Measurements from ENCODE around the gene AHNAK2.
"Not testable (repeated sequence)": the region's sequence is repeated elsewhere in the genome, so short reads cannot be mapped to it uniquely, and the experiment has no call there.

Gene AHNAK2

DNA sequence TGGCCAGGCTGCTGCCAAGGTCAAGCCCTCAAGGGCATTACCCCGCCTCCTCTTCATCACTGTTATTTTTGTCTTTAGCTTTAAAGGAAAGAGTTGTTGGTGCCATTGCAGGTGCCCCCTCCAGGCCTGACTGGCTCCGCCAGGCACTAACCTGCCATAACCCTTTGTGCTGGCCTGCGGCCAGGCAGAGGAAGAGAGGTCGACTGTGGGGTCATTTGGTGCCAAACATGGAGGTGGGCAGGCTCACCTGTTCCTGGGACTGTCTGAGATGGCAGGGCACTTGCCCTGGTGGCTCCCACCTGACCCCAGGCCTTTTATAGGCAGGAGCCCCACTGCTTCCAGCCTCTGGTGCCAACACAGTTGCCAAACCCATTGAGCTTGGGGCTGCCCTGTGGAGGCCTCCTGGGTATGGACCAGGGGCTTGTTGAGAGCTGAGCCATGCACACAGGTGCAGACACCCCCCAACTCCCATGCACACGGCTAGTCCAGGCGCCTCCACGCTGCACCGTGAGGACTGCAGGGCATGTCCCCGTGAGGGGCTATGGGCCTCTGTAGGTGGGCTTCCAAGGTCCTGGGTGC is 82.9 kb downstream of the AHNAK2 start:
- no peak for DNase-seq

DNA sequence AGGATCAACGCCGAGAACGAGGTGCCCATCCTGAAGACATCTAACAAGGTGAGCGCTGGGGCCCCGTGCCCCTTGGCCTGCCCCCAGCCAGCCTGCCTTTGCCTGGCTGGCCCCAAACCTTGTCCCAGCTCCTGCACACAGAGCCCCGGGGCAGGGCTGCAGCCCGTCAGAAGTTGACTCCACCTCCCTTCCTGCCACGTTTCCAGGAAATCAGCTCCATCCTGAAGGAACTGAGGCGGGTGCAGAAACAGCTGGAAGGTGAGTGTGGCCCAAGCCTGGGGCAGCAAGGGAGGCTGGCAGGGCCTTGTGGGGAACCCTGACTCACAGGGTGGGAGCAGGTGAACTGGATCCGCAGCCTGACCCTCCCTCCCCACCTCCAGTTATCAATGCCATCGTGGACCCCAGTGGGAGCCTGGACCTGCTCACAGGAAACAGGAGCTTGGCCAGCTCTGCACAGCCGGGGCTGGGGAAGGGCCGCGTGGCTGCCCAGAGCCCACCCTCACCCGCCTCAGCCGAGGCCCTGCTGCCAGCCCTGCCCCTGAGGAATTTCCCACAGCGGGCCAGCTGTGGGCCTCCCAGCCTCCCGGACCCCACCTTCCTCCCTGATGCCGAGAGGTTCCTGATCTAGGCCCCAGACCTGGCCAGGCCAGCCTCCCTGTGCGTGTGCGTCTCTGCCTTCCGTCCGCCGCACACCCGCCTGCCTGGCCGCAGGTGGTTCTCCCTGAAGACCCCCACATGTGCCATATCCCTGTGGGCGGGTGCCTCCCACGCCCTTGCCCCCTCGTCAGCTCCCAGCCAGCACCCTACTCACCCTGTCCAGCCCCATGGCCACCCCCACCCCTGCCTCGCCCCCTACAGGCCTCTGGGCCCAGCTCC is 83.6 kb downstream of the AHNAK2 start:
- DNase-seq, result no peak

DNA sequence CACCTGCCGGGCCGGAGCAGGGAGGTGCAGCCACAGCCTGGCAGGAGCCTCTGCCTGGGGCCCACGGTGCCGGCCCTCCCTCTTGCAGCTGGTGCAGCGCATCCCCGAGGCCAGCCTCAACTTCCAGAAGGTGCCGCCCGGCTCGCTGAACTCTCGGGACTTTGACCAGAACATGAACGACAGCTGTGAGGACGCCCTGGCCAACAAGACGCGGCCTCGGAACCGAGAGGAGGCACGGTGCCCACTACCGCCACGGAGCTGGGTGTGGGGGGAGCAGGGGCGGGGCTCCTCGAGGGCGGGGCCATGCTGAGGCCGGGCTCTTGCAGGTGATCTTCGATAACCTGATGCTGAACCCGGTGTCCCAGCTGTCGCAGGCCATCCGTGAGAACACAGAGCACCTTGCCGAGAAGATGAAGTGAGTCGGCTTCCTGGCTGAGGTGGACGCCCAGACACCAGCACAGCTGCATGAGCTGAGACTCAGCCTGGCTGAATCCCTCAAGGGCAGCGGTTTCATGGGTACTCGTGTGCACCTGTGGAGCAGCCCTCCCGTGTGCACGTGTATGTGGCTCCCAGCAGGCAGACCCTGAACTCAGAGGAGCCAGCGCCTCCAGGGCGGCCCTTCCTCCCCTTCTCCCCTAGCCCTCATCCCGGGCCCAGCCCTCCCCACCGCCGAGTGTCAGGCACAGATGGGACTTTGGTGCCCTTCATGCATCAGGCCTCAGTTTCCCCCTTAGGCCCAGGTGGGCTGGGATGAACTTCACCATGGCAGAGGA is 84.6 kb downstream of the AHNAK2 start:
- DNase-seq, result no peak

DNA sequence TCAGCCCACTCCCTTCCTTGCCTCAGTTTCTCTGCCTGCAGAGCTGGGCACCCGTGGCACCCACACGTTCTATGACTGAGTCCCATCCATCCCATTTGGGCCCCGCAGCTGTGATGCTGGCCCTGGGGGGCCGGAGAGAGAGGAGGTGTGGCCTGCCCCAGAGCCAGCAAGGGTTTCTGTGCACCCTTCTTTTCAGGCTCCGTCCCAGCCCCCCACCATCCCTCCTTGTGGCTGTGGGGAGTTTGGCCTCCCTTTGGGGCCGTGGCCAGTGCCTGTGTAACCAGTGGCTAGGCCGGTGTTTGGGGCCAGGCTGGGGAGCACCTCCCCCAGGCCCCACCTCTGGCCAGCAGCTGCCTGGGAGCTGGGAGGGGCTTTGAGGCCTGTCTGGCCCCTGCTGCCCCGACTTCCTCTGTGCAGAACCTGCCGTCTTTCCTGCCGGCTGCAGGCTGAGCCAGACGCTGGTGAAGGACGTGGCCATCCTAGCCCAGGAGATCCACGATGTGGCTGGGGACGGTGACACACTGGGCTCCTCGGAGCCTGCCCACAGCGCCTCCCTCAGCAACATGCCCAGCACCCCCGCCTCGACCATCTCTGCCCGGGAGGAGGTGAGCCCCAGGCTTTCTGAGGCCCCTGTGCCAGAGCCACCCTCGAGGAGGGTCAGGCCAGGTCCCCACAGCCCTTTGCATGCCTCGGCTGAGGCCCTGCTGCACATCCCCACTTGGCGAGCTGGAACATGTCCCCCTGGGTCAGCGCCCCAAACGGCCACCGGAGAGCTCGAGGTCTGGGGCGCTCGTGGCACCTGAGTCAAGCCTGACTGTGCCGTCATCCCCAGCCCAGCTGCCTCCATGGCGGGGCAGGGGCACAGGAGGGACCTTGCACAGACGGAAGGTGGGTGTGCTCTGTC is 85.4 kb downstream of the AHNAK2 start:
- no peak for DNase-seq

DNA sequence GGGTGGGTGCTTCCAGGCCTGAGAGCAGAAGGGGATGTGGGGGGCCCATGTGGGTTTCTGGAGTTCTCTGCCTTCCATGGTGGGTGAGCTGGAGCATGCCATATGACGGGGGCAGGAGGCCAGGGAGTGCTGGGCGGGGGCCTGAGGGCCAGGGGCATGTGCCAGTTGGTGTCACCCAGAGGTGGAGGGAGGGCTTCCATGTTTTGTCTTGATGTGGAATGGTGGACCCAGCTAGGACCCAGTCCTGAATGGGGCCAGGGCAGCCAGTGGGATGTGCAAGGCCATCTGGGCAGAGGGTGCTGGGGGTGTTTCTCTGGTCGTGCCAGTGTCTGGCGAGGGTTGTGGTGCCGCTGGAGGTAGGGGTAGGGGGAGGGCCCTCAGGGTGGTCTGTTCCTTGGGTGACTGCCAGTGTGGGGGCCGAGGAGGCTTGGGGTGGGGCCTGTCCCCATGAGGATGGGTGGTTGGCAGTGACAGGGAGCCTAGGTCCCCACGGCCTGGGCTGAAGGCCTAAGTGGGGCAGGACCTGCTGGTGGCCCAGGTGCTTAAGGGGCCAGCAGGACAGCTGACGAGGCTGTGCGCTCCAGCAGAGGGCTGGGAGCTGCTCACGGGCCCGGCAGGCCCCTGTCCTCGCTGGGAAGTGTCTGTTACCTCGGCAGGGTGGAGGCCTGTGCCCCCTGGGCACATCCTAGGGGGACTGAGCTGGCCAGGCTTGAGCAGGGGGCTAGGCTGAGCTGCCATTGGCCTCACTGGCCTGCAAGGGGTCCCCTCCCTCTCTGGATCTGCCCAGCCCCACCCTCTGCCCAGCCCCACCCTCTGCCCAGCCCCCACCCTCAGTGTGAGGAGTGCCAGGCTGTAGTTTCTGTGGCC is 86.3 kb downstream of the AHNAK2 start:
- DNase-seq, result no peak

DNA sequence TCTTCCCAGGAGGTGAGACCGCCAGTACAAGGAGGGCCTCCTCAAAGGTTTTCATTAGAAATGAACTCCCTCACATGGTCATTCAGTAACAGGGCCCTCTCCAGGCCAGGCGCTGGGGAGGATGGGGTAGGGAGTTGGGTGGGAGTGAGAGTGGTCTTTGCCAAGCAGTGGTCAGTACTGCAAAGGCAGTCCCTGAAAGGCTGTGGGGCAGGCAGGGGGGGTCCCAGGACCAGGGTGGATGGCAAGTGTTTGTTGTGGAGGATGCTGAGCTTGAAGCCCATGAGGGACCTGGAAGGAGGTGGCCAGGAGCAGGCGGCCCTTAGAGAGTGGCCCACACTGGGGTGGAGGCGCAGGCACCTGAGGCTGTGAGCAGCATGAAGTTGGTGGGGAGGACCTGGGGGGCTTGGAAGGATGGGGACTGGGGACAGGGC is 87.0 kb downstream of the AHNAK2 start:
- DNase-seq, result no peak

DNA sequence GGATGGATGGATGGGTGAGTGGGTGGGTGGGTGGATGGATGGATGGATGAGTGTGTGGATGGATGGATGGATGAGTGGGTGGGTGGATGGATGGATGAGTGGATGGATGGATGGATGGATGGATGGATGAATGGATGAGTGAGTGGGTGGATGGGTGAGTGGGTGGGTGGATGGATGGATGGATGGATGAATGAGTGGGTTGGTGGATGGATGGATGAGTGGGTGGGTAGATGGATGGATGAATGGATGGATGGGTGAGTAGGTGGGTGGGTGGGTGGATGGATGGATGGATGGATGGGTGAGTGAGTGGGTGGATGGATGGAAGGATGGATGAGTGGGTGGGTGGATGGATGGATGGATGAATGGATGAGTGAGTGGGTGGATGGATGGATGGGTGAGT is 87.9 kb downstream of the AHNAK2 start:
- not testable (repeated sequence) for DNase-seq

DNA sequence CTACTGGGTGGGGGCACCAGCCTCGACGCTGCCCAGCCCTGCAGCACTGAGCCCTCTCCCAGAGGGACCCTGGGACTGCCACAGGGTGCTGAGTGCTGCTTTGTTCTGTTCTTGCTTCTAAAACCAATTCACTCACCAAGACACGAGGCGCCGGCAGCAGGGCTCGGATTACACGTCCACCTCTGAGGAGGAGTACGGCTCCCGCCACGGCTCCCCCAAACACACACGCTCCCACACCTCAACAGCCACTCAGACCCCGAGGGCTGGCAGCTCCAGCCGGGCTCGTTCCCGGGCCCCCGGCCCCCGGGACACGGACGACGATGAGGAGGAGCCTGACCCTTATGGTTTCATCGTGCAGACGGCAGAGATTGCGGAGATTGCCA is 88.8 kb downstream of the AHNAK2 start:
- DNase-seq, result no peak

DNA sequence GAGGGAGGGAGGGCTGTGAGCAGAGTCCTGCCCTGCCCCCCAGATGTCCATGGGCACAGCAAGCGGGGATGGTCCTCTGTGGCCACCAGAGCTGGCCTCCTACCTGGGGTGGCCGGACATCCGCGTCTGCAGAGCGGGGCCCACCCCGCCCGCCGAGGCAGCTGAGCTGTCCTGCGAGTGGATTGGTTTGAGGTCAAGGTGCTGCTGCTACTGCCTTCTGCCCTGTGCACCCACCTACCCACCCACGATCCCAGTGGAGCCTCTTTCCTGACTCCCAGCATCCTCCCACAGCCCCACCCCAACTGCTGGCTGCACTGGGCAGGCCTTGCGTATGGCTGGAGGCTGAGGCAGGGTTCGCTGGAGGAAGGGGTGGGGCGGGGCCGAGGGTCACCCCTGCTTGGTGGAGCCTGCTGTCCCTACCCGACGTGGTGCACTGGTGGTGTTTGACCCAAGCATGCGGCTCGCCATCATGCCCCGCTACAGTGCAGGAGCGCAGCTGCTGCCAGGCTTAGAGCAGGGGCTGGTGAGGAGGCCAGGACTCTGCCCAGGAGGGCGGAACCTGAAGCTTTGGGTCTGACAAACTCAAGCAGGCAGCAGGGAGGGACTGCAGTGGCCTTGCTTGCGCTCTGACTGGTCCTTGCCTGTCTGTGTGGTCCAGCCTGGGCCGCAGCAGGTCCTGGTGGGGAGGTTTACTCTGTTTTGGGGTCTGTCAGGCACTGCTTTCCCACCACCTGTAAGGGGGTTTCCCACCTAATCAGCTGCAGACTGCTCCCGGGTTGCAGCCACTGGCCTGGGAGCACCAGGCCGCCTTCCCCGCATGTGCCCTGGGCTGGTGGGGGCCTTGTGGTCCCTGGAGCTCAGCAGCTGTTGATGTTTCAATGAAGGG is 89.4 kb downstream of the AHNAK2 start:
- DNase-seq, result no peak

DNA sequence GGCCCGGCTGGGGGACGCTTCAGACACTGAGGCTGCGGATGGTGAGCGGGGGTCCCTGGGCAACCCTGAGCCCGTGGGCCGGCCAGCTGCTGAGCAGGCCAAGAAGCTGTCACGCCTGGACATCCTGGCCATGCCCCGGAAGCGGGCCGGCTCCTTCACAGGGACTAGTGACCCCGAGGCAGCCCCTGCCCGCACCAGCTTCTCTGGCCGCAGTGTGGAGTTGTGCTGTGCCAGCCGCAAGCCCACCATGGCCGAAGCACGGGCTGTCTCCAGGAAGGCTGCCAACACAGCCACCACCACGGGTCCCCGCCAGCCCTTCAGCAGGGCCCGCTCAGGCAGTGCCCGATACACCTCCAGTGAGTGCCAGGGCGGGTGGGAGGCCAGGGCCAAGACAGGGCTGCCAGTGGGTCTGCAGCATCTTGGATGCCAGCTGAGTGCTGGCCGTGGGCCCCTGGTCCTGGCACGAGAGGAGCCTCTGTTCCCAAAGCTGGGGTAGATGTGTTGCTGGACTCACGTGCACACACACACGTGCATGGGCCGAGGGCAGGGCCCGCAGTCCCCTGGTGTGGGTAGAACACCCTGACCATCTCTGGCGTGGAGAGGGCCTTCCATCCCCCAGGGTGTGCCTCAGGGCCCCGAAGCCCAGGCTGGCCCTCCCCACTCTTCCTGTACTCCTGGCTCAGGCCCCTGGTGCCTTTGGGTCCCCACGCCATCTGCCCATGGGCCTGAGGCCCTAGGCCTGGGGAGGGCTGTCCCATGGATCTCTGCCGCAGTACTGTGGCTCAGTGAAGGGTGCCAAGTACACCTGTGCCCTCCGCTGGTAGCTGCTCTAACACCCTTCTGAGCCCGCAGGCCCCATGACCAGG is 90.3 kb downstream of the AHNAK2 start:
- DNase-seq, result no peak

All from activated CD4-positive, alpha-beta T cell treated with anti-CD3 and anti-CD28 coated beads, Interleukin-2, Interleukin-6, amounts not matched to agents 100 ng/mL and 50 ng/mL, durations not matched to agents 16 hours and 8 hours (primary cell).